Measurements from ENCODE around the gene CUL5.
"Not testable (repeated sequence)": the region's sequence is repeated elsewhere in the genome, so short reads cannot be mapped to it uniquely, and the experiment has no call there.

CUL5 gene

DNA sequence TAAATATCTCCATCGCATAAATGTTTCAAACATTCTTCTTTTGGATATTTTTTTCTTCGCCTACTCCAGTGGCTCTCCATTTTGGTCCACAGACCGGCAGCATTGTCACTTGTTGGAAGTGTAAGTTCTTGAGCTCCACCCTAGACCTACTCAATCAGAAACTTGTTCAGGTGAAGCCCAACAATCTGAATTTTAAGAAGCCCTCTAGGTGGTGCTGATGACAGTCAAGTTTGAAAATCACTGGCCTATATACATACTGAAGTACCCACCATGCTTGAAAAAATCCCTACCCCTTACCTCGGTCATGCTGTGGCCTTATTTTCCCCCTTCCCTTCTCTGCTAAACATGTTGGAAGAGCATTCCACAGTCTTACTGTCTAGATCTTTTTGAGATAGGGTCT is 102.4 kb downstream of the CUL5 start:
- no peak overlapping the region for H3K4me3 ChIP-seq (ENCODE audit: low read depth, low read length)

DNA sequence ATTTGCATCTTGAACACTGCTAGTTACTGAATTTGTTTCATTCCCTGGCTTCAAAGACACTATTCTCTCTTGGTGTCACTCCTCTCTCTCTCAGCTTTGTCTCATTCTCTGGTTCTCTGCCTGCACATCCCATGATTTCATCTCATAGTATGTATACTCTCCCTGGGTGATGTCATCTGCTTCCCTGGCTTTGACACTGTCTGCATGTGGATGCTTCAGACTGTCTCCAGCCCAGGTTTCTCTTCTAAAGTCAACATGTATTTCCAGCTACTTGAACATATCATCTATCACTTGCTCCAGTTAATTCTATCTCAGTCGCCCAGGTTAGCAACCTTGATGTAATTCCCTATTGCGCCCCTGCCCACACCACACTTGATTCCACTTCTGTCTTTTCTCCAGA is 103.4 kb downstream of the CUL5 start:
- H3K4me3 ChIP-seq (ENCODE audit: low read depth, low read length) = no peak overlapping the region

DNA sequence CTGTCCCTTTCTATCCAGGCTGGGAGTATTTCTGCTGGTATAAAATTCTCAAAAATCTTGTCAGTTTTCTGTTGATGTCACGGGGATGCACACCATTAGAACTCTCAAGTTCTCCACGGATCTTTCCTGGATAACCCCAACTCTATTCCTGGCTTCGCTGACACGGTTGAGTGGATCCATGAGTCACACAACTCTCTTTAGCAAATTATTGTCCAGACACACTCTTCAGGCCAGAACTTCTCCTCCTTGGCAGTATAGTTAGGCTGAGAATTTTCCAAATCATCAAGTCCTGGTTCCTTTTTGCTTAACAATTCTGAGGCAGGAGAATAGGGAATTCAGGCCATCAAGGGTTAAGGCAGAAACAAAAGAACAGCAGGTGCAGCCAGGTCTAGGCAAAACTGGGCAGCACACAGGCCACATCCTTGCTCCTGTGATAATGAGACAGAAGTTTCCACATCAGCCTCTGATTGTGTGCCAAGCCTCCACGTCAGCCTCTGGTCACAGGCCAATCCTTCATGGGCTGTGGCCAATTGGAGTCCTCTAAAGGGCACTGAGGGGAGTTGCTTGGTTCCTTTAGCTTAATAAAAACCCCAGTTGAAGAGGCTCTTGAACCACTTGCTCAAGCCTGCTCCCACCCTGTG is 106.9 kb downstream of the CUL5 start:
- no peak overlapping the region for H3K4me3 ChIP-seq (ENCODE audit: low read depth, low read length)

DNA sequence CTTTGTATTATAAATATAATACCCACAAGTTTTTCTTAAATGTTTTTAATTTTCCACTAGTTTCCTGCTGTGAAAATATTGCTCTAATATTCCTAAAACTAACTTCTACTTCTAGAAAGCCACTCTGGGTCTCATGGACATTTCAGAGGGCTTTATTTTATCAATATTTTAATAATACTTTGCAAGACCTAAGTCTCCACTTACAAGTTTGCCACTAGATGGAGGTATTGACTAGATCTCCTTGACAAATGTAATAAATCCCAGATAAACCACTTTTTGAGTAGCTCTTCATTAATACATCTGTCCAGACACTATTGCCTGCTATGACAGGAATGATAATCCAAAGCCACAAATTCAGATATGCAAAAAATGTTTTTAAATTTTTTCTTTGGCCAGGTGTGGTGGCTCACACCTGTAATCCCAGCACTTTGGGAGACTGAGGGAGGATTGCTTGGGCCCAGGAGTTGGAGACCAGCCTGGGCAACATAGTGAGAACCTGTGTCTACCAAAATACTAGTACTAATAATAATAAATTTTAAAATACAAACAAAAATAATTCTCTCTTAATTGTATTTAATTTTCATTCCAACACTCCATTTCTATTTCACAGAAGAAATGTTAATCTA is 109.2 kb downstream of the CUL5 start:
- no peak overlapping the region for H3K4me3 ChIP-seq (ENCODE audit: low read depth, low read length)

DNA sequence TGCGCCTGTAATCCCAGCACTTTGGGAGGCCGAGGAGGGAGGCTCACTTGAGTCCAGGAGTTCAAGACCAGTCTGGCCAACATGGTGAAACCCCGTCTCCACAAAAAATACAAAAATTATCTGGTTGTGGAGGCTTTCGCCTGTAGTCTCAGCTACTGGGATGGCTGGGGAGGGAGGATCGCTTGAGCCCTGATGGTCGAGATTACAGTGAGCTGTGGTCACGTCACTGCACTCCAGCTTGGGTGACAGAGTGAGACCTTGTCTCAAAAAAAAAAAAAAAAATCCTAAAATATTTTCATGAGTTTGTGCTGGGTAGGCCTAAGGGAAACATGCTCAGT is 112.2 kb downstream of the CUL5 start:
- peak overlapping the region; percentile 59 for H3K4me3 ChIP-seq (ENCODE audit: low read depth, low read length)

DNA sequence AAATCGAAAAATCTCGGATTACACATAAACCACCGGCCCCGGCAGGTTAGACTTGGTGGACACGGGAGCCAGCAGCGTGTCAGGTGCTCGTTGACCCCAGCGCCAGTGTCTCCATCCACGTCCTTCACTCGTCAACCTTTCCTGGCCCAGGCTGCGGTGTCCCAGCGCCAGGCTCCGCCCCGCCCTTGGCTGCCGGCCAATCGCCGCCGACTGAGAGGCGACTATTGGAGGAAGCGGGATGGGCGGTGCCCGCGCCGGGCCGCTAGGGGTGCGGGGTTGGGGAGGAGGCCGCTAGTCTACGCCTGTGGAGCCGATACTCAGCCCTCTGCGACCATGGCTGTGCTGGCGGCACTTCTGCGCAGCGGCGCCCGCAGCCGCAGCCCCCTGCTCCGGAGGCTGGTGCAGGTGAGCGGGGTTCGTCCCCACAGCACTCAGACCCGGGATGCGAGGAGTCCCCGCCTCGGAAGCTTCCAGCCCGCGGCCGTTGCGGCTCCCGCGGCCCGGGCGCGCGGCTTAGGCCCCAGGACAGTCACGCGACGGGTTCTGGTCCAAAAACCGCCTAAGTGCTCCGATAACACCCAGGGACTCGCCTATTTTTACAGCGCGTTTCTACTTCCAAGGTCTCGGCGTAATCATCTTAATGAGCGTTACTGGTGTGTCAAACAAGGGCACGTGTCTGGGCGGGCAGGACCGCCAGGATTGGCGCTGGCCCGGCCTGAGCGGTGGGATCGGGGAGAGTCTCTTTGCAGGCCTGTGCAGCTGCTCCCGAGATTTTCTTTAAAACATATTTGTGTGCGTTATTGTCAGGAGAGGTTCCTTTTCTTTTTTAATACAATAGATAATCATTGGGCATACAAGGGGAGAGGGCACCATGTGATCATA is 112.8 kb downstream of the CUL5 start, which contains the start of gene ACAT1:
Gene ACAT1 (plus strand): TSS at position 294 of the 882 bp plus-strand sequence. CDS start 40 bp downstream, at position 334.
- H3K4me3 ChIP-seq (ENCODE audit: low read depth, low read length) = peak within 1 kb of the TSS; percentile 59

DNA sequence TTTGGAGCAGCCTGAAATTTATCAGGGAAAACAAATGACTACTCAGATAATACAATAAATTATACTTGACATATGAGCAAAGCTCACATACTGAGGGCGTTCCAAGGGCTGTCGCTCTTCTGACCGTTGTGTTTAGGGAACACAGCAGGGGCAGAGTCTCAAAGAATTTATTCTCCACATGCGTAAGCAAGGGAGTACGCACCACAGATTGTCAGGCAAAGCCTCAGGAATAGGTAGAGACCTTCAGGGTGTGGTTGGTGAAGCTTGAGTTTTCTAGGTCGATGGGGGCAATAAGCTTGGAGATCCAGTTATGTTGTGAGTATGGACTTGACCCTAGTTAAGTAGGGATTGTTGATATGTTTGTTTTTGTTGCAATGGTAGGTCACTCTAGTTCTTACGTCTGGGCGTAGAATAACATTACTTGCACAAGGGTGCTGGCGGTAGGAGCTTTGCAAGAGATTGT is 113.5 kb downstream of the CUL5 start:
- H3K4me3 ChIP-seq (ENCODE audit: low read depth, low read length) = peak overlapping the region; percentile 59

DNA sequence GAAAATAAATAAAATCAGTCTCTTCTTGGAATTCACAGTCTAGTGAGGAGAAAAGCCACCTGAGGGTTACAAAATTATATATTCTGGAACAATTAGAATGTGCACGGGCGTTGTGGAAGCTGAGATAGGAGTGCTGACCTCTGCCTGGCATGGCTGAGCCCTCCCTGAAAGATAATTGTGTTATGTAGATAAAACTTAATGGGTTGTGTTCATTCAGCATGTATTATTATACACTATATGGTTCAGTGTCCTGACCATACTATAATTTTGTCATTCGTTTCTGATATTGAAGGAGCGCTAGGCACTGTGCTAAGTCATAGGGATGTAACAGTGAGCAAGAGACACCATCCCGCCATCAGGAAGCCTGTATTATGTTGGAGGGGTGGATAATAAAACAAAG is 116.4 kb downstream of the CUL5 start:
- no peak overlapping the region for H3K4me3 ChIP-seq (ENCODE audit: low read depth, low read length)

DNA sequence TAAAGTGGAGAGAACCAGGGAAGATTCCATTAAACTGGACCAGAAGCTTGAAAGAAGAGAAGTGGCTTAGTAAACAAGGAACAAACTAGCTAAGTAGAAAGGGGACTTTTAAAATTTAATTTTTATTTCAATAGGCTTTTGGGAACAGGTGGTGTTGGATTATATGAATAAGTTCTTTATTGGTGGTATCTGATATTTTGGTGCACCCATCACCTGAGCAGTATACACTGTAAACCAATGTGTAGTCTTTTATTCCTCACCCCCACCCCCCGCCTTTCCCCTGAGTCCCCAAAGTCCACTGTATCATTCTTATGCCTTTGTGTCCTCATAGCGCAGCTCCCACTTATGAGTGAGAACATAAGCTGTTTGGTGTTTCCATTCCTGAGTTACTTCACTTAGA is 120.1 kb downstream of the CUL5 start:
- no peak overlapping the region for H3K4me3 ChIP-seq (ENCODE audit: low read depth, low read length)

DNA sequence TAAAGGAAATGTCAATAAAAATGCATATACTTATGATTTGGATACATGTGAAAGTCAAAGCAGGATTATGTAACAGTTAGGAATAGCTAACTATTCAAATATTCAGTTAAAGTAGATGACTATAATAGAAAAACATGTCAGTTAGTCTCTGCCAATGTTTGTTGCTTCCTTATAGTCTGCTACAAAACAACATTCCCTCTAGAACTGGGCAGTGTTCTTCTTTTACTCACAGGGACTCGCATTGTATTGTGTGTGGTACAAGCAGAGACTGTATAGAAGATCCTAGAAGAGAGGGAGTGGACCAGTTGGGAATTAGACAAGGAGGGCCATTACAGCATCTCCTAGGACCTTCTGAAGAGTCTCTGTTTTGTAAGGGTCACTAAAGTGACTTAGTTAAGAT is 123.3 kb downstream of the CUL5 start:
- H3K4me3 ChIP-seq (ENCODE audit: low read depth, low read length) = no peak overlapping the region

DNA sequence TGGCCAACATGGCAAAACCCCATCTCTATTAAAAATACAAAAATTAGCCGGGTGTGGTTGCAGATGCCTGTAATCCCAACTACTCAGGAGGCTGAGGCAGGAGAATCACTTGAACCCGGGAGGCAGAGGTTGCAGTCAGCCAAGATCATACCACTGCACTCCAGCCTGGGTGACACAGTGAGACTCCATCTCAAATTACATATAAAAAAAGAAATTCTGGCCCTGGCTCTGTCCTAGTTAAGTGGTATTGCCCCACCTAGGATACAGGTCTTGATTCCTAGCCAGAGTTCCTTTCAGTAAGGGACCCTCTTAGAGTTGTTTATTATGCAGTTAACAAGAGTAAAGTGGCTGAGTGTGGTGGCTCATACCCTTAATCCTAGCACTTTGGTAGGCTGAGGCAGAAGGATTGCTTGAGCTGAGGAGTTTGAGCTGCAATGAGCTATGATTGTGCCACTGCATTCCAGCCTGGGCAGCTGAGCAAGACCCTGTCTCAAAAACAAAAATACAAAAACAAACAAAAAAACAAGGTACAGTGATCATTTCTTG is 124.4 kb downstream of the CUL5 start:
- H3K4me3 ChIP-seq (ENCODE audit: low read depth, low read length) = not testable (repeated sequence)

DNA sequence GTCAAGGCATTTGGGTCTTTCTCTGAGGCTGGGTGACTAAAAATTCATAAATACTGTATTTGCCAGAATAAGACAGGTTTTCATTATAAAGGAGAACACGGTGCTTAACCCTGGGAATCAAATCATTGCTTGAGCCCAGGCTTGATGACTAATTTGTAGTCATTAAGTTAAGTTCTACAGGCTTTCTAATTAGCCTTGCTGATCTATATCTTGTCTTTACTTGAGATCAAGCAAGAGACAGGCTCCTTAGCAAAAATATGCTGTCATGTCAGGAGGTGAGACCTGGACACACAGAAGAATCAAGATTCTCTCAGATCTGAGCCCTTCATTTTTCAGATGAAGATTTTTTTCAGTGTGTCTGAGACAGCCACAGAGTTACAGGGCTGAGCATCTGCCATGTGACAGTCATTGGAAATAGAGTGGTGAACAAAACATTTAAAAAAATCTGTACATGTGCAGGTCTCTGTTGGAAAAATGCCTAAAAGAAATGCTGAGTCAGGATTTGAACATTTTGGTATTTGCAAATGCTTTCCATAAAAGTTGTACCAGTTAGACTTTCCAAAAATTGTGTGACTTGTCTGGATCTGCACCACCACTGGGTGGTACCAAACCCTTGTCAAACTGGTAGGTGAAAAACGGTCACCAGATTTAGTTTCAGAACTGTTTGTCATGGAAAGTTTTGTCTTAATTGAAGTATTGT is 127.3 kb downstream of the CUL5 start:
- H3K4me3 ChIP-seq (ENCODE audit: low read depth, low read length) = no peak overlapping the region

DNA sequence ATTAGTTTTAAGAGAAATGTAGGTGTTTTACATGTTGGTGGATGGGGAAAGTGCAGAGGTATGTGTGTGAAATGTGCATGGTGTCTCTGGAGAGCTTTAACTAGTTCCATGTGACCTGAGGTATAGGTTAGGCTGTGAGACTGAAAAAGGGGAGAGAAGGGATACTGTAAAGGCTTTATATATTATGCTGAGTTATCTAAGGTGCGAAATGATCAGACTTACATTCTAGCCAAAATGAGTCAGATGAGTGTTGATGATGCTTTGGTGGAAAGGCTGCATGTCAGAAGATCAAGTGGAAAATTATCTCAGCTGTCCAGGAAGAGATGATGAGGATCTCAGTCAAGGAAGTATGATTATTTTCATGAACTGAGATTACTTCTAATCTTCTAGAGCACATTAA is 128.5 kb downstream of the CUL5 start:
- no peak overlapping the region for H3K4me3 ChIP-seq (ENCODE audit: low read depth, low read length)

DNA sequence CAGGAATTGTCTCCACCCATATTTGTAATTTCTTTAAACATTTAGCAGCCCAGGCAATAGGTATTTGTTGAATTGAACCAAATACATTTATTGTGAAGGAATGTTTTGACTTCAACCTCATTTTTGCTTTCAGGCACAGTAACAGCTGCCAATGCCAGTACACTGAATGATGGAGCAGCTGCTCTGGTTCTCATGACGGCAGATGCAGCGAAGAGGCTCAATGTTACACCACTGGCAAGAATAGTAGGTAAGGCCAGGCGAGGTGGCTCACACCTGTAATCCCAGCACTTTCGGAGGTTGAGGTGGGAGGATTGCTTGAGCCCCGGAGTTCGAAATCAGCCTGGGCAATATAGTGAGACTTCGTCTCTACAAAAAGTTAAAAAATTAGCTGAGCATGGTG is 133.6 kb downstream of the CUL5 start:
- H3K4me3 ChIP-seq (ENCODE audit: low read depth, low read length) = no peak overlapping the region

DNA sequence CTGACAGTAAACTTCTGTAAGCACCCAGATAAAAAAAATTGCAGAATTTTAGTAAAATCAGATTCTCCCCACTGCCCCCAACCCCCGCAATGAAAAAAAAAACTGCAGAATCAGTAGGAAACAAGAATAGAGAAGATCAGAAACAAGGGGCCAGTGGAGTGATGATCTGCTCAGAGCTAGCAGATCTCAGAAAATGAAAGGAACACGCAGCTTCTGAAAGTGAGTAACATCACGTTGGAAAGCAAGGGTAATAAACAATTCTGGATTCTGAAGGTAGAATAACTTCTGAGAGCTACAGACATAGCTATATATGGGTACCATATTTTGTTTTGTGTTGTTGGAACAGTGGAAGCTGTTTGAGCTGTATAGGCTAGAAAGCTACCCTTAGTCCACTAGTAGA is 135.9 kb downstream of the CUL5 start:
- H3K4me3 ChIP-seq (ENCODE audit: low read depth, low read length) = no peak overlapping the region

DNA sequence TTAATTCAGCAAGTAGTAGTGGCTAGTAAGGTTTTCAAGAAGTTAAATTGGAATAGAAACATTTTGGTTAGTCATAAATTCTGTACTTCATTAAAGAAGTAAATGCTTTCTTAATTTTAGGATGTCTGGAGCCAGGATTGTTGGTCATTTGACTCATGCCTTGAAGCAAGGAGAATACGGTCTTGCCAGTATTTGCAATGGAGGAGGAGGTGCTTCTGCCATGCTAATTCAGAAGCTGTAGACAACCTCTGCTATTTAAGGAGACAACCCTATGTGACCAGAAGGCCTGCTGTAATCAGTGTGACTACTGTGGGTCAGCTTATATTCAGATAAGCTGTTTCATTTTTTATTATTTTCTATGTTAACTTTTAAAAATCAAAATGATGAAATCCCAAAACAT is 138.5 kb downstream of the CUL5 start:
- no peak overlapping the region for H3K4me3 ChIP-seq (ENCODE audit: low read depth, low read length)

DNA sequence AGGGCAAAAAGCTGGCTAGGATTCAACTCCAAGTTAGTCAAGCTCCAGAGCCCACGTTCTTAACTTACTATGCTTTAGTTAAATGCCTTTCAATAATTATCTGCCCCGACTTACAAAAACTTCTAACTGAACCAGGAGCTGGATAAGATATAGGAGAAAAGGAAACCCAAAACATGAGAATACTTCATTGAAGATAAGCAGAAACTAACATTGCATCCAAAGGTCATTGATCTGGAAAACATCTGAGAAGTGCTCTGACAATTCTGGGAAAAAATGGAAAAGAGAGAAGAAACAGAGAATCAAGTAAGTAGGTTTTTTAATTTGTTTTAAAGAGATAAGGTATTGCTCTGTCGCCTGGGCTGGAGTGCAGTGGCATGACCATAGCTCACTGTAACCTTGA is 139.9 kb downstream of the CUL5 start:
- no peak overlapping the region for H3K4me3 ChIP-seq (ENCODE audit: low read depth, low read length)

DNA sequence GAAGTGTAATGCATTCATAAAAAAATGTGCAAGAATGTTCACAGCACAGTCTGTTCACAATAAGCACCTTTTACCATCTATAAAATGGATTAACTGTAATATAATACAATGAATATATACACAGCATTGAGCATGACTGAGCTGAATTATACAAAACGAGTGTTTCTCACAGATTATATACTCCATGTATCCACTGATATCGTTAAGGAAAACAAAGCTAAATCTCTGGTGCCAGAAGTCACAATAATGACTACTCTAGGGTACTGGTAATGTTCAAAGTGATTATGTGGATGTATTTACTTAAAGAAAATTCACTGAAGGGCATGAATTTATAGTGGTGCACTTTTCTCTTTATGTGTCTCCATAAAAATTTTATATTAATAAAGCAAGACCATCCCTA is 145.9 kb downstream of the CUL5 start:
- H3K4me3 ChIP-seq (ENCODE audit: low read depth, low read length) = no peak overlapping the region
